WTC11 (cell line): ENCODE data around the gene GRIN2A. TPM values are rescaled to one million over a fixed set of nuclear protein-coding genes. Genes with fewer than 3 reads are reported as not detected.

ENCODE experiments used
- ATAC-seq: fragments of 200-7000 bp; cut with Tn5 transposase; 2 replicates; pipeline ENCODE4 v1.10.0; 2021; ENCODE audit warnings: mild to moderate bottlenecking, moderate library complexity
- CTCF ChIA-PET: fragments of 300-600 bp; sonication (Branson Sonifier 250); formaldehyde crosslinking; loops from one replicate; lab custom pipeline; 2021; ENCODE audit warnings: antibody characterized with exemption; lab: Charles Lee
- POLR2A ChIA-PET: fragments of 350-600 bp; sonication (Branson Sonifier 250); formaldehyde crosslinking; loops from one replicate; lab custom pipeline; 2021; ENCODE audit warnings: antibody characterized with exemption; lab: Charles Lee
- DNase-seq: peaks from one replicate; pipeline ENCODE4 v3.0.0; 2021; ENCODE audit warnings: low spot score
- H3K27ac Mint-ChIP-seq: 2 replicates; pipeline ENCODE4 v1.8.0; 2021; ENCODE audit warnings: mixed read lengths
- H3K27me3 Mint-ChIP-seq: 2 replicates; pipeline ENCODE4 v1.8.0; 2021; ENCODE audit warnings: low read depth, mild to moderate bottlenecking, moderate library complexity, mixed read lengths
- H3K36me3 Mint-ChIP-seq: 2 replicates; pipeline ENCODE4 v1.8.0; 2021; ENCODE audit warnings: mixed read lengths
- H3K4me1 Mint-ChIP-seq: 2 replicates; pipeline ENCODE4 v1.8.0; 2022; ENCODE audit warnings: mixed read lengths
- H3K4me3 Mint-ChIP-seq: 2 replicates; pipeline ENCODE4 v1.8.0; 2021; ENCODE audit warnings: mild to moderate bottlenecking, moderate library complexity, mixed read lengths
- H3K9me3 Mint-ChIP-seq: 2 replicates; pipeline ENCODE4 v1.8.0; 2021; ENCODE audit warnings: mixed read lengths
- AFF4 ChIP-seq: sonication (generic); formaldehyde crosslinking; IDR thresholded peaks from 2 replicates; pipeline ENCODE4 v1.8.1; 2023; ENCODE audit warnings: mild to moderate bottlenecking, missing genetic modification reagents, borderline replicate concordance
- FOXK1 ChIP-seq: sonication (generic); formaldehyde crosslinking; IDR thresholded peaks from 2 replicates; pipeline ENCODE4 v1.8.0; 2022; ENCODE audit warnings: mild to moderate bottlenecking, moderate library complexity, missing genetic modification reagents
- FOXP1 ChIP-seq: sonication (generic); formaldehyde crosslinking; IDR thresholded peaks from 2 replicates; pipeline ENCODE4 v1.8.0; 2022; ENCODE audit warnings: missing genetic modification reagents, mild to moderate bottlenecking, moderate library complexity, borderline replicate concordance
- FOXP4 ChIP-seq: sonication (generic); formaldehyde crosslinking; IDR thresholded peaks from 2 replicates; pipeline ENCODE4 v1.8.0; 2022; ENCODE audit warnings: mild to moderate bottlenecking, missing genetic modification reagents
- GABPB1 ChIP-seq: sonication (generic); formaldehyde crosslinking; IDR thresholded peaks from 2 replicates; pipeline ENCODE4 v1.8.1; 2023; ENCODE audit warnings: mild to moderate bottlenecking, missing genetic modification reagents
- GRHL2 ChIP-seq: fragments of 250-450 bp; sonication (Bioruptor Pico); IDR thresholded peaks from 2 replicates; pipeline ENCODE4 v1.8.0; 2022; ENCODE audit warnings: mild to moderate bottlenecking, moderate library complexity; ENCODE audit not compliant: insufficient replicate concordance, severe bottlenecking
- MAX ChIP-seq: sonication (generic); formaldehyde crosslinking; IDR thresholded peaks from 2 replicates; pipeline ENCODE4 v1.8.0; 2022; ENCODE audit warnings: mild to moderate bottlenecking, missing genetic modification reagents
- PREB ChIP-seq: sonication (generic); formaldehyde crosslinking; IDR thresholded peaks from 2 replicates; pipeline ENCODE4 v1.8.1; 2022; ENCODE audit warnings: mild to moderate bottlenecking, missing genetic modification reagents, moderate library complexity, borderline replicate concordance
- RELA ChIP-seq: sonication (generic); formaldehyde crosslinking; IDR thresholded peaks from 2 replicates; pipeline ENCODE4 v1.8.1; 2022; ENCODE audit warnings: missing genetic modification reagents, mild to moderate bottlenecking, borderline replicate concordance
- SMAD3 ChIP-seq: sonication (generic); formaldehyde crosslinking; IDR thresholded peaks from 2 replicates; pipeline ENCODE4 v1.8.0; 2022; ENCODE audit warnings: missing genetic modification reagents, mild to moderate bottlenecking, borderline replicate concordance
- SMAD4 ChIP-seq: sonication (generic); formaldehyde crosslinking; IDR thresholded peaks from 2 replicates; pipeline ENCODE4 v1.8.0; 2022; ENCODE audit warnings: mild to moderate bottlenecking, missing genetic modification reagents
- TCF7 ChIP-seq: sonication (generic); formaldehyde crosslinking; IDR thresholded peaks from 2 replicates; pipeline ENCODE4 v1.8.0; 2022; ENCODE audit warnings: mild to moderate bottlenecking, low read depth, missing genetic modification reagents, moderate library complexity
- TEAD4 ChIP-seq: sonication (generic); formaldehyde crosslinking; IDR thresholded peaks from 2 replicates; pipeline ENCODE4 v1.8.0; 2022; ENCODE audit warnings: mild to moderate bottlenecking, missing genetic modification reagents
- TP53 ChIP-seq: sonication (generic); formaldehyde crosslinking; IDR thresholded peaks from 2 replicates; pipeline ENCODE4 v1.8.1; 2023; ENCODE audit warnings: mild to moderate bottlenecking, missing genetic modification reagents
- ZBTB43 ChIP-seq: sonication (generic); formaldehyde crosslinking; IDR thresholded peaks from 2 replicates; pipeline ENCODE4 v1.8.1; 2023; ENCODE audit warnings: mild to moderate bottlenecking, missing genetic modification reagents
- ZNF416 ChIP-seq: fragments of 250-450 bp; sonication (Bioruptor Pico); IDR thresholded peaks from 2 replicates; pipeline ENCODE4 v1.9.0; 2021; ENCODE audit warnings: mild to moderate bottlenecking, inconsistent platforms
- ZNF423 ChIP-seq: fragments of 250-450 bp; sonication (Bioruptor Pico); IDR thresholded peaks from 2 replicates; pipeline ENCODE4 v2.1.2; 2022; ENCODE audit warnings: mild to moderate bottlenecking, moderate library complexity
- total RNA-seq: library from RNA; stranded (reverse); gene quantifications from 3 replicates; pipeline ENCODE4 v1.2.3, GENCODE V29; 2021
- TF ChIP-seq, protein P1 (sequence below): fragments of 250-450 bp; sonication (Bioruptor Pico); IDR thresholded peaks from 2 replicates; pipeline ENCODE4 v1.9.0; 2021; ENCODE audit warnings: moderate library complexity, mild to moderate bottlenecking, inconsistent platforms, borderline replicate concordance
- TF ChIP-seq, protein P2 (sequence below): sonication (generic); formaldehyde crosslinking; IDR thresholded peaks from 2 replicates; pipeline ENCODE4 v1.8.1; 2023; ENCODE audit warnings: mild to moderate bottlenecking, missing genetic modification reagents, moderate library complexity
- TF ChIP-seq, protein P3 (sequence below): fragments of 250-450 bp; sonication (Bioruptor Pico); conservative IDR thresholded peaks from 2 replicates; pipeline ENCODE4 v1.9.0; 2021; ENCODE audit warnings: mild to moderate bottlenecking

GRIN2A gene
- total RNA-seq, 1 experiment from 2014 or later: 3.5 TPM

DNA sequence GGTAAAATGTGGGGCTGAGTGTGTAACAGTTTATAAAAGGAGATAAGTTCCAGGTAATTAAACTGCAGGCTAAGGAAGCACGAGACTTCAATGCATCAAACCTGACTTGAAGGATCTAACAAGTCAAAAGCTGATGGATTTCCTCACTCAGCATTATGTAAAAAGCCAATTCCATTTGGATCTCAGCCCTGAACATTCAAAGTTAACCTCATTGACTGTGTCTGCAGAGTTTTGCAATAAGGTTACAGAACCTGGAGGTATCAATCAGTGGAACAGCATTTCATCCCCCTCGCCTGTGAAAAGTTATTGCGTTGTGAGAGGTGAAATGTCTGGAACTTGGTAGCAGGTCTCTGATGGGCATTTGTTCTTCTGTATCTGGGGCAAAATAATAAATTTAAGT is 317.8 kb downstream of the GRIN2A start:
- Mint-ChIP-seq H3K4me3 (no peak overlapping the region), H3K27ac (no peak overlapping the region), H3K27me3 (no peaks in the 10 kb centered on the region), H3K9me3 (no peaks in the 10 kb centered on the region), H3K36me3 (no peaks in the 10 kb centered on the region), H3K4me1 (peaks cover 4% of the 10 kb centered on the region; the same call in 1 of the 2 replicates)
- ChIA-PET POLR2A (no interaction called here), CTCF (no interaction called here)
- no peak for DNase-seq
- no peak for ATAC-seq
- TF ChIP-seq ZBTB43 (CRISPR knock-in tag) (no peak), GRHL2 (CRISPR knock-in tag) (no peak), MAX (CRISPR knock-in tag) (no peak), PREB (CRISPR knock-in tag) (no peak), ZNF416 (CRISPR knock-in tag) (no peak), FOXK1 (CRISPR knock-in tag) (no peak), TEAD4 (CRISPR knock-in tag) (no peak), RELA (no peak), TCF7 (no peak), GABPB1 (no peak), ZNF423 (no peak), FOXP4 (CRISPR knock-in tag) (no peak), SMAD4 (CRISPR knock-in tag) (no peak), SMAD3 (no peak), FOXP1 (CRISPR knock-in tag) (no peak), TP53 (no peak), AFF4 (no peak)
- TF ChIP-seq, protein P1, sequence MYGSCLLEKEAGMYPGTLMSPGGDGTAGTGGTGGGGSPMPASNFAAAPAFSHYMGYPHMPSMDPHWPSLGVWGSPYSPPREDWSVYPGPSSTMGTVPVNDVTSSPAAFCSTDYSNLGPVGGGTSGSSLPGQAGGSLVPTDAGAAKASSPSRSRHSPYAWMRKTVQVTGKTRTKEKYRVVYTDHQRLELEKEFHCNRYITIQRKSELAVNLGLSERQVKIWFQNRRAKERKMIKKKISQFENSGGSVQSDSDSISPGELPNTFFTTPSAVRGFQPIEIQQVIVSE (CRISPR knock-in tag): no peak
- TF ChIP-seq, protein P2, sequence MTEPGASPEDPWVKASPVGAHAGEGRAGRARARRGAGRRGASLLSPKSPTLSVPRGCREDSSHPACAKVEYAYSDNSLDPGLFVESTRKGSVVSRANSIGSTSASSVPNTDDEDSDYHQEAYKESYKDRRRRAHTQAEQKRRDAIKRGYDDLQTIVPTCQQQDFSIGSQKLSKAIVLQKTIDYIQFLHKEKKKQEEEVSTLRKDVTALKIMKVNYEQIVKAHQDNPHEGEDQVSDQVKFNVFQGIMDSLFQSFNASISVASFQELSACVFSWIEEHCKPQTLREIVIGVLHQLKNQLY (CRISPR knock-in tag): no peak
- TF ChIP-seq, protein P3, sequence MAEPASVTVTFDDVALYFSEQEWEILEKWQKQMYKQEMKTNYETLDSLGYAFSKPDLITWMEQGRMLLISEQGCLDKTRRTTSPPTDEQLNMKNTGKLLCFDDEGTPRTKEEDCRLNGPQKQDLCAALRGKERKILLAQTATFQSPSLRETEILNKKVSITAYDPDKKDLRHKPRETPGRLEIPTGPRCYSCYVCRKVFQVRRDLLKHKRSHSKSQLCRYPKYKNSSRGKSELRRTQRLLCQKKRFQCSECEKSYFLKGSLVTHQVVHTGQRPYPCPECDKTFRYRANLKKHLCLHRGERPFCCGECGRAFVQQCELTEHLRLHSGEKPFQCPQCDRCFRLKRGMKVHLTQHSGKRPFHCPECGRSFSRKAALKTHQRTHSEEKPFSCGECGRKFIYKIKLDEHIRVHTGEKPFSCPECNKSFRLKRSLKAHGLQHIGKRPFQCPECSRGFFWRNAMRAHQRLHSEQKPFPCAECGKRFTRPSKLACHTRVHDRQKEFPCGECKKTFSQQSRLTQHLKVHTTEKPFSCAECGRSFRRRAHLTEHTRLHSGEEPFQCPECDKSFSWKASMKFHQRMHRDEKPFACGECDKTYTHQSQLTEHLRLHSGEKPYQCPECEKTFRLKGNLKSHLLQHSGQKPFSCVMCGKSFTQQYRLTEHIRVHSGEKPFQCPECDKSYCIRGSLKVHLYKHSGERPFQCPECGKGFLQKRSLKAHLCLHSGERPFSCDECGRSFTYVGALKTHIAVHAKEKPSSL (CRISPR knock-in tag): no peak
